SH-SY5Y (cell line): ENCODE results near the gene MAGIX.

Experiments
- GATA2 ChIP-seq: IDR thresholded peaks from 2 replicates; pipeline ENCODE4 v1.6.1; 2011; ENCODE audit warnings: mild to moderate bottlenecking, low read depth, low read length
- GATA3 ChIP-seq: IDR thresholded peaks from 2 replicates; pipeline ENCODE4 v1.6.1; 2011; ENCODE audit warnings: low read depth, mild to moderate bottlenecking, low read length, moderate library complexity

GRCh38 chrX:49129427-49129826, 33.1 kb upstream of the MAGIX start:
- TF ChIP-seq GATA2 (no peak), GATA3 (no peak)
